HepG2 (cell line): ENCODE data around the gene NOSIP. TPM values are rescaled to one million over a fixed set of nuclear protein-coding genes. Genes with fewer than 3 reads are reported as not detected.

ENCODE experiments used
- GPN1 ChIP-seq: sonication (generic); formaldehyde crosslinking; IDR thresholded peaks from 2 replicates; pipeline ENCODE4 v1.5.1; 2020; ENCODE audit warnings: missing genetic modification reagents, borderline replicate concordance
- HES4 ChIP-seq: sonication (generic); formaldehyde crosslinking; IDR thresholded peaks from 2 replicates; pipeline ENCODE4 v1.9.0; 2021; ENCODE audit warnings: mild to moderate bottlenecking, missing genetic modification reagents, borderline replicate concordance
- HHEX ChIP-seq: IDR thresholded peaks from 2 replicates; pipeline ENCODE4 v1.6.1; 2016; ENCODE audit warnings: control low read depth
- HNRNPK ChIP-seq: fragments of 200-400 bp; formaldehyde crosslinking; IDR thresholded peaks from 2 replicates; pipeline ENCODE4 v1.6.1; 2018; ENCODE audit warnings: low read length, low read depth, moderate library complexity, mild to moderate bottlenecking; ENCODE audit not compliant: poor library complexity, severe bottlenecking
- KDM3A ChIP-seq: IDR thresholded peaks from 2 replicates; pipeline ENCODE4 v1.6.1; 2018; ENCODE audit warnings: low read depth, missing compliant biosample characterization
- MIXL1 ChIP-seq: IDR thresholded peaks from 2 replicates; pipeline ENCODE4 v1.6.1; 2016
- MTA1 ChIP-seq: sonication (generic); formaldehyde crosslinking; IDR thresholded peaks from 2 replicates; pipeline ENCODE4 v1.4.0; 2020; ENCODE audit warnings: missing genetic modification reagents, mild to moderate bottlenecking, borderline replicate concordance
- NFYB ChIP-seq: sonication (generic); formaldehyde crosslinking; IDR thresholded peaks from 2 replicates; pipeline ENCODE4 v1.4.0; 2020; ENCODE audit warnings: missing genetic modification reagents
- PBX3 ChIP-seq: sonication (generic); formaldehyde crosslinking; IDR thresholded peaks from 2 replicates; pipeline ENCODE4 v1.8.1; 2023; ENCODE audit warnings: missing genetic modification reagents, inconsistent platforms, borderline replicate concordance
- PHF8 ChIP-seq: sonication (generic); formaldehyde crosslinking; IDR thresholded peaks from 2 replicates; pipeline ENCODE4 v1.5.0; 2020; ENCODE audit warnings: missing genetic modification reagents
- POLR2AphosphoS5 ChIP-seq: IDR thresholded peaks from 2 replicates; pipeline ENCODE4 v1.6.1; 2012; ENCODE audit warnings: low read depth, low read length
- RARG ChIP-seq: sonication (generic); formaldehyde crosslinking; IDR thresholded peaks from 2 replicates; pipeline ENCODE4 v1.4.0; 2020; ENCODE audit warnings: low read depth, mild to moderate bottlenecking, missing genetic modification reagents
- RXRA ChIP-seq: sonication (generic); formaldehyde crosslinking; IDR thresholded peaks from 2 replicates; pipeline ENCODE4 v1.5.1; 2020; ENCODE audit warnings: missing genetic modification reagents
- SAP130 ChIP-seq: IDR thresholded peaks from 2 replicates; pipeline ENCODE4 v1.6.1; 2016; ENCODE audit warnings: low read depth
- TCF12 ChIP-seq, 2 experiments: fragments of 450-650 bp in 1 of 2; sonication (generic) in 1 of 2; formaldehyde crosslinking in 1 of 2; IDR thresholded peaks; 2 replicates each; pipeline versions ENCODE4 v1.6.1 to v1.8.0; 2017 to 2022; ENCODE audit warnings: antibody characterized with exemption in 1 of 2, mild to moderate bottlenecking in 1 of 2, missing genetic modification reagents in 1 of 2, moderate library complexity in 1 of 2
- ZNF24 ChIP-seq: fragments of 450-650 bp; IDR thresholded peaks from 2 replicates; pipeline ENCODE4 v1.6.1; 2017; ENCODE audit warnings: antibody characterized with exemption, mild to moderate bottlenecking
- ZNF598 ChIP-seq: sonication (generic); formaldehyde crosslinking; IDR thresholded peaks from 2 replicates; pipeline ENCODE4 v1.5.1; 2020; ENCODE audit warnings: mild to moderate bottlenecking, missing genetic modification reagents, borderline replicate concordance
- polyA plus RNA-seq, 8 experiments: library from polyadenylated mRNA; depleted of rRNA in 3 of 8; stranded (reverse) in 7 of 8; unstranded in 1 of 8; fragments of >200 nt; fragmentation: Illumina TruSeq in 4 of 8; extraction: Trizol in 4 of 8; gene quantifications; 2 replicates each; pipeline versions ENCODE4 v1.2.1 to v1.2.3, GENCODE V29; 2011 to 2016; ENCODE audit warnings: low read depth in 4 of 8, missing spikeins in 1 of 8, mixed read lengths in 1 of 8; ENCODE audit not compliant: insufficient read depth in 1 of 8
- total RNA-seq, 5 experiments: library from RNA; depleted of rRNA; stranded (reverse); fragments of >200 nt; fragmentation: Illumina TruSeq; extraction: Trizol; gene quantifications; 2 replicates each; pipeline ENCODE4 v1.2.3, GENCODE V29; 2016; ENCODE audit warnings: low read depth in 1 of 5
- TF ChIP-seq, protein P1 (sequence below): sonication (generic); formaldehyde crosslinking; conservative IDR thresholded peaks from 2 replicates; pipeline ENCODE4 v1.4.0; 2020; ENCODE audit warnings: missing genetic modification reagents
- TF ChIP-seq, protein P2 (sequence below): sonication (generic); formaldehyde crosslinking; IDR thresholded peaks from 2 replicates; pipeline ENCODE4 v1.5.0; 2020; ENCODE audit warnings: missing genetic modification reagents, mild to moderate bottlenecking, borderline replicate concordance
- TF ChIP-seq, protein P3 (sequence below): sonication (generic); formaldehyde crosslinking; IDR thresholded peaks from 2 replicates; pipeline ENCODE4 v1.5.1; 2020; ENCODE audit warnings: mild to moderate bottlenecking, moderate library complexity, missing genetic modification reagents
- TF ChIP-seq, protein P4 (sequence below): sonication (generic); formaldehyde crosslinking; conservative IDR thresholded peaks from 2 replicates; pipeline ENCODE4 v1.8.0; 2022; ENCODE audit warnings: mild to moderate bottlenecking, moderate library complexity, missing genetic modification reagents

The NOSIP gene
- total and polyA plus RNA-seq, 2 of the 13 experiments (the other 11 are each of a cell fraction or from before 2014, with no cell fraction given) = 54.3 to 78.0 TPM

GRCh38 chr19:49512970-49513745, 67.2 kb downstream of the NOSIP start (continued):
- TF ChIP-seq, protein P1, sequence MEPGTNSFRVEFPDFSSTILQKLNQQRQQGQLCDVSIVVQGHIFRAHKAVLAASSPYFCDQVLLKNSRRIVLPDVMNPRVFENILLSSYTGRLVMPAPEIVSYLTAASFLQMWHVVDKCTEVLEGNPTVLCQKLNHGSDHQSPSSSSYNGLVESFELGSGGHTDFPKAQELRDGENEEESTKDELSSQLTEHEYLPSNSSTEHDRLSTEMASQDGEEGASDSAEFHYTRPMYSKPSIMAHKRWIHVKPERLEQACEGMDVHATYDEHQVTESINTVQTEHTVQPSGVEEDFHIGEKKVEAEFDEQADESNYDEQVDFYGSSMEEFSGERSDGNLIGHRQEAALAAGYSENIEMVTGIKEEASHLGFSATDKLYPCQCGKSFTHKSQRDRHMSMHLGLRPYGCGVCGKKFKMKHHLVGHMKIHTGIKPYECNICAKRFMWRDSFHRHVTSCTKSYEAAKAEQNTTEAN (CRISPR knock-in tag) = no peak
- TF ChIP-seq KDM3A (CRISPR knock-in tag) (0 out of 2 replicates have a peak, but pooled peaks have one; percentile 59), RXRA (peak; percentile 52), PBX3 (CRISPR knock-in tag) (no peak), NFYB (CRISPR knock-in tag) (no peak), SAP130 (peak; percentile 81), GPN1 (CRISPR knock-in tag) (no peak), MTA1 (CRISPR knock-in tag) (no peak), ZNF24 (no peak), POLR2AphosphoS5 (peak; percentile 91), RARG (CRISPR knock-in tag) (no peak), MIXL1 (CRISPR knock-in tag) (peak; percentile 88), HNRNPK (peak; percentile 45), PHF8 (CRISPR knock-in tag) (peak; percentile 85), TCF12 (IDR thresholded peaks at IDR 0.05) (no peak), TCF12 (CRISPR knock-in tag; IDR thresholded peaks at IDR 0.05) (peak; percentile 59), ZNF598 (CRISPR knock-in tag) (no peak), HHEX (CRISPR knock-in tag) (no peak), HES4 (no peak; the same call in 1 of the 2 replicates)
- TF ChIP-seq, protein P2, sequence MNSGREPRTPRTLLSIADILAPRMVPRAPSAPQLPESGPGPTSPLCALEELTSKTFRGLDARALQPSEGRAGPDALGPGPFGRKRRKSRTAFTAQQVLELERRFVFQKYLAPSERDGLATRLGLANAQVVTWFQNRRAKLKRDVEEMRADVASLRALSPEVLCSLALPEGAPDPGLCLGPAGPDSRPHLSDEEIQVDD = 0 out of 2 replicates have a peak, but pooled peaks have one; percentile 56
- TF ChIP-seq, protein P3, sequence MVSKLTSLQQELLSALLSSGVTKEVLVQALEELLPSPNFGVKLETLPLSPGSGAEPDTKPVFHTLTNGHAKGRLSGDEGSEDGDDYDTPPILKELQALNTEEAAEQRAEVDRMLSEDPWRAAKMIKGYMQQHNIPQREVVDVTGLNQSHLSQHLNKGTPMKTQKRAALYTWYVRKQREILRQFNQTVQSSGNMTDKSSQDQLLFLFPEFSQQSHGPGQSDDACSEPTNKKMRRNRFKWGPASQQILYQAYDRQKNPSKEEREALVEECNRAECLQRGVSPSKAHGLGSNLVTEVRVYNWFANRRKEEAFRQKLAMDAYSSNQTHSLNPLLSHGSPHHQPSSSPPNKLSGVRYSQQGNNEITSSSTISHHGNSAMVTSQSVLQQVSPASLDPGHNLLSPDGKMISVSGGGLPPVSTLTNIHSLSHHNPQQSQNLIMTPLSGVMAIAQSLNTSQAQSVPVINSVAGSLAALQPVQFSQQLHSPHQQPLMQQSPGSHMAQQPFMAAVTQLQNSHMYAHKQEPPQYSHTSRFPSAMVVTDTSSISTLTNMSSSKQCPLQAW (CRISPR knock-in tag) = peak; percentile 60
- TF ChIP-seq, protein P4, sequence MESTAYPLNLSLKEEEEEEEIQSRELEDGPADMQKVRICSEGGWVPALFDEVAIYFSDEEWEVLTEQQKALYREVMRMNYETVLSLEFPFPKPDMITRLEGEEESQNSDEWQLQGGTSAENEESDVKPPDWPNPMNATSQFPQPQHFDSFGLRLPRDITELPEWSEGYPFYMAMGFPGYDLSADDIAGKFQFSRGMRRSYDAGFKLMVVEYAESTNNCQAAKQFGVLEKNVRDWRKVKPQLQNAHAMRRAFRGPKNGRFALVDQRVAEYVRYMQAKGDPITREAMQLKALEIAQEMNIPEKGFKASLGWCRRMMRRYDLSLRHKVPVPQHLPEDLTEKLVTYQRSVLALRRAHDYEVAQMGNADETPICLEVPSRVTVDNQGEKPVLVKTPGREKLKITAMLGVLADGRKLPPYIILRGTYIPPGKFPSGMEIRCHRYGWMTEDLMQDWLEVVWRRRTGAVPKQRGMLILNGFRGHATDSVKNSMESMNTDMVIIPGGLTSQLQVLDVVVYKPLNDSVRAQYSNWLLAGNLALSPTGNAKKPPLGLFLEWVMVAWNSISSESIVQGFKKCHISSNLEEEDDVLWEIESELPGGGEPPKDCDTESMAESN (CRISPR knock-in tag) = 0 out of 2 replicates have a peak, but pooled peaks have one; percentile 53
